Measurements from ENCODE around the gene BRIP1.
"Not testable (repeated sequence)": the region's sequence is repeated elsewhere in the genome, so short reads cannot be mapped to it uniquely, and the experiment has no call there.

BRIP1 gene

DNA sequence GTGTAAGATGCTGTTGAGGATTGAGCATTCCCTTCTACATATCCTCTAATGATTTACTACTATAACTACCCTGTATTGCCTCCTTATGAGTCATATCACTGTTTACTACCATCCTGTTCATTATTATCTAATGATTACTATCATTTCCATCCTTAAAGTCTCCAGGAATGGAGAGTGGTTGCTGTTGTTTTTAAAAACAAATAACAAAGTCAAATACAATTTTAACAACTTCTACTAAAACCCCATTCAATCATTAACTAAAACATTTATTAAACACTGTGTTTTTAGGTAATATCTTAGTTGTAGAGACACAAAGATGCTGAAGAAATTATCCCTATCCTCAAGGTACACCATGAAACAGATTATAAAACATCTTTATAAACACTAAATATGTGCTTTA is 126.9 kb downstream of the BRIP1 start:
- peaks cover 4% of the 10 kb centered on the region for H3K36me3 ChIP-seq (ENCODE audit: insufficient read depth, low read length)
- H3K4me1 ChIP-seq (ENCODE audit: control insufficient read depth, insufficient read depth, low read length), result no peaks in the 10 kb centered on the region
- H3K4me3 ChIP-seq (ENCODE audit: low read length), result no peak overlapping the region

DNA sequence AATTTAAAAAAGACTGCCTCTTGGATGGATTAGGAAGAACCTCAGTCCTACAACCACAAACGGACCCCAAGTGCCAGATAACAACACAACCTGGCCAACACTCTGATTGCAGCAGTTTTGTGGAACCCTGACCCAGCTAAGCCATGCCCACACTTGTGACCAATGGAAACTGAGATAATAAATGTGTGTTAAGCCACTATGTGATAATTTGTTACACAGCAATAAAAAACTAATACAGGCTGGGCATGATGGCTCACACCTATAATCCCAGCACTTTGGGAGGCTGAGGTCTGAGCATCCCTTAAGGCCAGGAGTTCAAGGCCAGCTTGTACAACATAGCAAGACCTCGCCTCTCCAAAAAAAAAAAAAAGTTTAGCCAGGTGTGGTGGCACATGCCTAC is 127.5 kb downstream of the BRIP1 start:
- Histone ChIP-seq H3K4me1 (ENCODE audit: control insufficient read depth, insufficient read depth, low read length) (no peaks in the 10 kb centered on the region), H3K4me3 (ENCODE audit: low read length) (no peak overlapping the region), H3K9me3 (replicated peaks; ENCODE audit: low read length) (no peaks in the 10 kb centered on the region), H3K27me3 (ENCODE audit: control insufficient read depth, insufficient read depth, low read length) (no peaks in the 10 kb centered on the region), H3K36me3 (ENCODE audit: insufficient read depth, low read length) (peaks cover 4% of the 10 kb centered on the region), H3K4me2 (ENCODE audit: low read length) (no peak overlapping the region), H3K9ac (ENCODE audit: low read depth, low read length) (no peak overlapping the region)

More for the DNA sequence above, 126.9 kb downstream of the BRIP1 start:
- H3K9me3 ChIP-seq (replicated peaks; ENCODE audit: low read length), result no peaks in the 10 kb centered on the region
- no peaks in the 10 kb centered on the region for H3K27me3 ChIP-seq (ENCODE audit: control insufficient read depth, insufficient read depth, low read length)
- no peak overlapping the region for H3K4me2 ChIP-seq (ENCODE audit: low read length)
- H3K9ac ChIP-seq (ENCODE audit: low read depth, low read length), result no peak overlapping the region

DNA sequence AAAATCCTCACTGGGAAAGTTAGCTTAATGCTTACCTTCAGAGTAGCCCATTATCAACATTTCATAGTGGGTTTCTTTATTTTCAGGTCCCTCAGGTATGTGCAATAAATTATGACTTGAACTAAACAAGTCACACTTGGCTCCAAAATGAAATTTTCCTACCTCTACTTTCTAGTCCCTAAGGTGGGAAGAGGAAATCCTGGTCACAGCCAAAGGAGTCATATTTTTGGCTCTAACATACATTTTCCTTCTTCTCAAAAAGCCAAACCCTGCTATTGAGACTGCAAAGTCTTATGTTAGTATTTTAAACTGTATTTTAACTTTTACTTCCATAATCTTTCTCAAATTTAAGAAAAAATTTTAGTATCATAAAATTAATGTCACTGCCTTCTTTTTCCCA is 128.9 kb downstream of the BRIP1 start:
- Histone ChIP-seq H3K9me3 (replicated peaks; ENCODE audit: low read length) (no peaks in the 10 kb centered on the region), H3K9ac (ENCODE audit: low read depth, low read length) (no peak overlapping the region), H3K4me1 (ENCODE audit: control insufficient read depth, insufficient read depth, low read length) (no peaks in the 10 kb centered on the region), H3K36me3 (ENCODE audit: insufficient read depth, low read length) (peaks cover 4% of the 10 kb centered on the region), H3K4me2 (ENCODE audit: low read length) (no peak overlapping the region), H3K27me3 (ENCODE audit: control insufficient read depth, insufficient read depth, low read length) (no peaks in the 10 kb centered on the region), H3K4me3 (ENCODE audit: low read length) (no peak overlapping the region)

DNA sequence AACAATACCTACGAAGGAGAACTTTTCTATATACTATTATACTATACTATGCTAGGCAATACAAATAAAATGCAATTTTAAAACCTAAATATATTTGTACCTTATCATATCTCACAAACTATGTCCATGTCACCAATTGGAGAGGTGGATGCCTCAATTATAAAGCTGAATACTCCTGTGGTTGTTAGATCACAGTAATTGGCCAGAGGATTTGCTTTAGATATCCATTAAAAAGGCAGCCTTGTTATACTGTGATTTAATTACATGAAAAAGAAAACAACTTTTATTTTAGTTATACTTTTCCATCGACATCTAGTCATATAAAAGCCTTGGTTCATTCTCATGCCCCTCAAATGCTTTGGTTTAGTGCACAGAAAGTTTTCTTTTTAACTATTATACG is 129.3 kb downstream of the BRIP1 start:
- Histone ChIP-seq H3K9ac (ENCODE audit: low read depth, low read length) (no peak overlapping the region), H3K4me1 (ENCODE audit: control insufficient read depth, insufficient read depth, low read length) (no peaks in the 10 kb centered on the region), H3K4me3 (ENCODE audit: low read length) (no peak overlapping the region), H3K4me2 (ENCODE audit: low read length) (no peak overlapping the region), H3K36me3 (ENCODE audit: insufficient read depth, low read length) (peaks cover 4% of the 10 kb centered on the region), H3K9me3 (replicated peaks; ENCODE audit: low read length) (no peaks in the 10 kb centered on the region), H3K27me3 (ENCODE audit: control insufficient read depth, insufficient read depth, low read length) (no peaks in the 10 kb centered on the region)

DNA sequence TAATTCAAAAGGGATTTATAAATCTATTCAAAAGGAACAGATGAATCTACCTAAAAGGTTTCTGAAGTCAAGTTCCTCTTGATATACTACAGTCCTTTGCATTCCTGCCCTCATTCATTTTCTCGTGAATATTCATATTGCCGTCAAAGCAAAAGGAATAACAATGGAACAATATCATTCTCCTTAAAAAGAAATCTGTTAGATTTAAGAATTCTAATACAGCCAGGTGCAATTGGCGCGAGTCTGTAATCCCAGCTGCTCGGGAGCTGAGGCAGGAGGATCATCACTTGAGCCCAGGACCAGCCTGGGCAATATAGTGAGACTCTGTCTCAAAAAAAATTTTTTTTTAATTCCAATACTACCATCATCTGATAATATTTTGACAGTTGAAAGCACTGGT is 130.3 kb downstream of the BRIP1 start:
- Histone ChIP-seq H3K4me2 (ENCODE audit: low read length) (no peak overlapping the region), H3K9ac (ENCODE audit: low read depth, low read length) (no peak overlapping the region), H3K9me3 (replicated peaks; ENCODE audit: low read length) (no peaks in the 10 kb centered on the region), H3K4me1 (ENCODE audit: control insufficient read depth, insufficient read depth, low read length) (no peaks in the 10 kb centered on the region), H3K4me3 (ENCODE audit: low read length) (no peak overlapping the region), H3K27me3 (ENCODE audit: control insufficient read depth, insufficient read depth, low read length) (no peaks in the 10 kb centered on the region), H3K36me3 (ENCODE audit: insufficient read depth, low read length) (peaks cover 1% of the 10 kb centered on the region)

DNA sequence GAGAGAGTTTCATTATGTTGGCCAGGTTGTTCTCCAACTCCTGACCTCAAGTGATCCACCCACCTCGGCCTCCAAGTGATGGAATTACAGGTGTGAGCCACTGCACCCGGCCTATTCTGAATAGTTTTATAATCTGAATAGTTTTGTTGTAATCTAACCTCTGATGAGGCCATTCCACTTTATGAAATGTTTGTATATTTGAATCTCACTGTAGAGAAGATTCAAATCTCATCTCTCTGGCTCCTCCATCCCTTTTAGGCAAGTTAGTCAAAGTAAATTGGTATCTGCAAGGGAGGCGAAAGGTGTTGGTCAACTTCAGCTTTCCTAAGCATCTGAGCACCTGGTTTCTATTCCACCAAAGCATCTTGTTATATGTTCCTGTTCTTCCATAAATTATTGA is 131.2 kb downstream of the BRIP1 start:
- Histone ChIP-seq H3K36me3 (ENCODE audit: insufficient read depth, low read length) (no peaks in the 10 kb centered on the region), H3K4me2 (ENCODE audit: low read length) (no peak overlapping the region), H3K9ac (ENCODE audit: low read depth, low read length) (no peak overlapping the region), H3K9me3 (replicated peaks; ENCODE audit: low read length) (no peaks in the 10 kb centered on the region), H3K4me1 (ENCODE audit: control insufficient read depth, insufficient read depth, low read length) (no peaks in the 10 kb centered on the region), H3K27me3 (ENCODE audit: control insufficient read depth, insufficient read depth, low read length) (no peaks in the 10 kb centered on the region), H3K4me3 (ENCODE audit: low read length) (no peak overlapping the region)

DNA sequence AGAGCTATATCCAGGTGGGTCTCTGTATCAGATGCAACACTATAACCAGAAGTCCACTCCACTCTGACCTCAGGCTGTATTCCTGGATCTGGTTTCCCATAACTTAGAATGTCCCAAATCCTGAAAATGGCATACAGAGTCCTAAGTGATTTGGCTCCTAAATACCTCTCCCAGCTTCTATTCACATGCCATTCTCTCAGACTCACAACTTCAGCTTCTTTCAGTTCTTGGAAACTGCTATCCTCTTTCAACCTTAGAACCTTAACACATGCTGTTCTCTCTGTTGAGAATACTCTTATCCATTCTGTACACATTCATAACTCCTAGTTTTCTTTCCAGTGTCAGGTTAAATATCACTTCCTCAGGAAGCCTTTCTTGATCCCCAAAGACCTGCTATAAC is 132.0 kb downstream of the BRIP1 start:
- Histone ChIP-seq H3K36me3 (ENCODE audit: insufficient read depth, low read length) (no peaks in the 10 kb centered on the region), H3K27me3 (ENCODE audit: control insufficient read depth, insufficient read depth, low read length) (no peaks in the 10 kb centered on the region), H3K4me3 (ENCODE audit: low read length) (no peak overlapping the region), H3K9me3 (replicated peaks; ENCODE audit: low read length) (no peaks in the 10 kb centered on the region), H3K4me1 (ENCODE audit: control insufficient read depth, insufficient read depth, low read length) (no peaks in the 10 kb centered on the region), H3K9ac (ENCODE audit: low read depth, low read length) (no peak overlapping the region), H3K4me2 (ENCODE audit: low read length) (no peak overlapping the region)

DNA sequence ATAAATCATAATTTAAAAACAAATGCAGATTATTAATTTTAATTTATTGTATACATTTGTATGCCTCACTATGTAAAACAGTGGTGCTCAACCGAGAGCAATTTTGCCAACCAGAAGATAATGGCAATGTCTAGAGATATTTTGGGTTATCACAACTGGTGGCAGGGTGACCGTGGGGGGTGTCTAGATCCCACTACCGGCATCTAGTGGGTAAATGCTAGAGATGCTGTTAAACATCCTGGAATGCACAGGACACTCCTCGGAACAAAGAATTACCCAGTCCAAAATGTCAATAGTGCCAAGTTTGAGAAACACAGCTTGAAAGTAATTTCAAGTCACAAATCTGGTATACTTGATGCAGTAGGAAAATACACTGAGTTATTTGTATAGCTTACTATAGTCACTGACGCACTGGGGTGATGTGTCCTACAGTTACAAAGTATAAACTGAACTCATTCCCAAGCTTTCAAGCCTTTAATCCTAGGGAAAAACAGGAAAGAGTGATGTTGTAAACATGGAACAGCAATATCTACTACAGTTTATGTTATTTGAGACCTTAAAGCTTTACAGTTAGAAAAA is 133.5 kb downstream of the BRIP1 start:
- no peaks in the 10 kb centered on the region for H3K9me3 ChIP-seq (replicated peaks; ENCODE audit: low read length)
- H3K27me3 ChIP-seq (ENCODE audit: control insufficient read depth, insufficient read depth, low read length), result no peaks in the 10 kb centered on the region
- no peak overlapping the region for H3K9ac ChIP-seq (ENCODE audit: low read depth, low read length)
- H3K4me2 ChIP-seq (ENCODE audit: low read length), result no peak overlapping the region
- no peaks in the 10 kb centered on the region for H3K4me1 ChIP-seq (ENCODE audit: control insufficient read depth, insufficient read depth, low read length)
- no peaks in the 10 kb centered on the region for H3K36me3 ChIP-seq (ENCODE audit: insufficient read depth, low read length)
- no peak overlapping the region for H3K4me3 ChIP-seq (ENCODE audit: low read length)

DNA sequence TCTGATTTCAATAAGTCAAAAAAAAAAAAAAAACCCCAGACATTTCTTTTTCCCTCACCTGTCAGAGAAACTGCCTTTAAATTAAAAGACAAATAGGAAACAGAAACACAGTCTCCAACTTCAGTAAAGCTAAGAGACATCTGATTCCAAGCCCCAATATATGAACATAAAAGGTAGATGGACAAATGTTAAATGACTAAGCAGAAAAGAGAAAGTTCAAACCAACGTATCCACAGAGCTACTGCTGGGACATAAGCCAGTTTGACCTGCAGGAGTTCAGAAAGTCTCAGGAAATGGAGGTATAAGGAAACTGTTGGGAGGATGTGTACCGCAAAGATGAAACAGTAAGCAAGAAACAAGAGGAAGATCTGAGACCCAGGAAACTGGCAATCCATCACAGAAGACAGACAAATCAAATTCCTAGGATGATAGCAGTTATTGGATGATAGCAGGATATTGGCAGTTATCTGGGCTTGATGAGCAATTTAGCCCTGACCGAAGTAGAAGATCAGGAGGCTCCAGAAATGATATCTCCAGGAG is 135.0 kb downstream of the BRIP1 start:
- H3K4me3 ChIP-seq (ENCODE audit: low read length), result no peak overlapping the region
- H3K36me3 ChIP-seq (ENCODE audit: insufficient read depth, low read length), result no peaks in the 10 kb centered on the region
- H3K9ac ChIP-seq (ENCODE audit: low read depth, low read length), result no peak overlapping the region
- H3K9me3 ChIP-seq (replicated peaks; ENCODE audit: low read length), result no peaks in the 10 kb centered on the region
- no peak overlapping the region for H3K4me2 ChIP-seq (ENCODE audit: low read length)
- no peaks in the 10 kb centered on the region for H3K27me3 ChIP-seq (ENCODE audit: control insufficient read depth, insufficient read depth, low read length)
- H3K4me1 ChIP-seq (ENCODE audit: control insufficient read depth, insufficient read depth, low read length), result no peaks in the 10 kb centered on the region

DNA sequence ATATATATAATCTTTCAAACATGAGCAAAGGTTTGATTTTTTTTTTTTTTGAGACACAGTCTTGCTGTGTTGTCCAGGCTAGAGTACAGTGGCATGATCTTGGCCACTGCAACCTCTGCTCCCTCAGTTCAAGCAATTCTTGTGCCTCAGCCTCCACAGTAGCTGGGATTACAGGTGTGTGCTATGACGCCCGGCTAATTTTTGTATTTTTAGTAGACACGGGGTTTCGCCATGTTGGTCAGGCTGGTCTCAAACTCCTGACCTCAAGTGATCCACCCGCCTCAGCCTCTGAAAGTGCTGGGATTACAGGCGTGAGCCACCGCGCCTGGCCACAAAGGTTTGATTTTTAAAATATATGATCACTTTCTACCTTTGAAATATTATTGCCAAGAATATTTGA is 135.5 kb downstream of the BRIP1 start:
- H3K4me2 ChIP-seq (ENCODE audit: low read length); H3K4me3 ChIP-seq (ENCODE audit: low read length); H3K9ac ChIP-seq (ENCODE audit: low read depth, low read length); H3K27me3 ChIP-seq (ENCODE audit: control insufficient read depth, insufficient read depth, low read length); H3K36me3 ChIP-seq (ENCODE audit: insufficient read depth, low read length); H3K9me3 ChIP-seq (replicated peaks; ENCODE audit: low read length); H3K4me1 ChIP-seq (ENCODE audit: control insufficient read depth, insufficient read depth, low read length): not testable (repeated sequence)

DNA sequence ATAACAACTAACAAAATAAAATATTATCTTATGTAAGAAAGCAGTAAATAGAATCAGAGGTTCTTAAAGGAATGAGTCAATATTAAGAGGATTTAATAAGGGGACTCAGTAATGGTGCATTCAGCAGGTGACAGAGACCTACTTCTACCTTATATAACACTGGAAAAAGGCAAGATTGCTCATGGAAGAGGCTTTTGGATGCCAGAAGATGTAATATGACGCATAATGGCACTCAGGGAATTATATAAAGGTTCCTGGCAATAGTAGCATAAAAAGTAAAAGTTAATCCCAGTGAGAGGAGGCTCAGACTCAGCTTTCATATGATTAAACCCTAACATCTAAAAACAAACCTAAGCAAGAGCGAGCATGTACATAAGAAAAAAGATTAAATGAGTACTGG is 136.4 kb downstream of the BRIP1 start:
- Histone ChIP-seq H3K9ac (ENCODE audit: low read depth, low read length) (no peak overlapping the region), H3K36me3 (ENCODE audit: insufficient read depth, low read length) (no peaks in the 10 kb centered on the region), H3K27me3 (ENCODE audit: control insufficient read depth, insufficient read depth, low read length) (no peaks in the 10 kb centered on the region), H3K9me3 (replicated peaks; ENCODE audit: low read length) (no peaks in the 10 kb centered on the region), H3K4me1 (ENCODE audit: control insufficient read depth, insufficient read depth, low read length) (no peaks in the 10 kb centered on the region), H3K4me3 (ENCODE audit: low read length) (no peak overlapping the region), H3K4me2 (ENCODE audit: low read length) (no peak overlapping the region)

DNA sequence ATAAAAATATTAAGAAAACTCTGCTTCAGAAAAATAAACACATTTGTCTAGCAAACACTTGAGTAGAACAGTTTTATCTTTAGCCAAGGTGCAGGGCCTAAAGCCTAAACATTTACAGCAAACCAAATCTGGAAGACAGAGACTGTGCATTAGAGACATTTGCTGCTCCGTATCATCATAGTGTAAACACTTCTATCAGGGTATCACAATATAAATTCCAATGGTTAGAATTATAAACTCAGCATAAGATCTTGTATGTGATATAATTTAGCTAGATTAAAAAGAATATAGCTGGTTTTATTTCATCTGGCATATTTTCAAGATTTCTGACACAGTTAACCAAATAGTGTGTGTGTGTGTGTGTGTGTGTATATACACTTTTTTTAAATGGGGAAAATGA is 138.6 kb downstream of the BRIP1 start:
- no peaks in the 10 kb centered on the region for H3K9me3 ChIP-seq (replicated peaks; ENCODE audit: low read length)
- H3K9ac ChIP-seq (ENCODE audit: low read depth, low read length), result no peak overlapping the region
- H3K4me2 ChIP-seq (ENCODE audit: low read length), result no peak overlapping the region
- no peaks in the 10 kb centered on the region for H3K4me1 ChIP-seq (ENCODE audit: control insufficient read depth, insufficient read depth, low read length)
- H3K4me3 ChIP-seq (ENCODE audit: low read length), result no peak overlapping the region
- H3K36me3 ChIP-seq (ENCODE audit: insufficient read depth, low read length), result no peaks in the 10 kb centered on the region
- no peaks in the 10 kb centered on the region for H3K27me3 ChIP-seq (ENCODE audit: control insufficient read depth, insufficient read depth, low read length)
